K562 (cell line): ENCODE measurements around the gene VWA7. TPM values are rescaled to one million over a fixed set of nuclear protein-coding genes. Genes with fewer than 3 reads are reported as not detected.
A peak's percentile ranks its signal among the peaks of the same experiment; 100 is the strongest.

ENCODE experiments used
- CLOCK ChIP-seq: fragments of 250-450 bp; sonication (Bioruptor Pico); IDR thresholded peaks from 2 replicates; pipeline ENCODE4 v1.4.0; 2020; ENCODE audit warnings: mild to moderate bottlenecking, moderate library complexity, borderline replicate concordance
- E2F8 ChIP-seq: fragments of 450-650 bp; IDR thresholded peaks from 2 replicates; pipeline ENCODE4 v1.7.1; 2018; ENCODE audit warnings: mild to moderate bottlenecking, low read depth; ENCODE audit not compliant: partially characterized antibody
- EGR1 ChIP-seq: fragments of 450-650 bp; conservative IDR thresholded peaks from 2 replicates; pipeline ENCODE4 v1.6.1; 2017; ENCODE audit warnings: mild to moderate bottlenecking
- SP2 ChIP-seq: IDR thresholded peaks from 2 replicates; pipeline ENCODE4 v1.6.1; 2011; ENCODE audit warnings: mild to moderate bottlenecking, low read depth, low read length, moderate library complexity; ENCODE audit not compliant: poor library complexity, severe bottlenecking; ENCODE audit errors: extremely low read depth
- TCF7L2 ChIP-seq: fragments of 150-350 bp; IDR thresholded peaks from 2 replicates; pipeline ENCODE4 v1.6.1; 2016; ENCODE audit warnings: low read depth, mild to moderate bottlenecking, low read length, moderate library complexity
- TEAD2 ChIP-seq: fragments of 450-650 bp; IDR thresholded peaks from 2 replicates; pipeline ENCODE4 v1.6.1; 2016; ENCODE audit warnings: missing genetic modification characterization, control low read depth, missing compliant biosample characterization
- TRIM28 ChIP-seq: fragments of 450-650 bp; IDR thresholded peaks from 2 replicates; pipeline ENCODE4 v1.6.1; 2017
- ZBTB17 ChIP-seq: fragments of 450-650 bp; formaldehyde crosslinking; IDR thresholded peaks from 2 replicates; pipeline ENCODE4 v1.4.0; 2020; ENCODE audit warnings: mild to moderate bottlenecking
- ZC3H4 ChIP-seq: sonication (generic); formaldehyde crosslinking; IDR thresholded peaks from 2 replicates; pipeline ENCODE4 v1.9.0; 2021; ENCODE audit warnings: missing genetic modification reagents, borderline replicate concordance
- ZNF398 ChIP-seq: fragments of 250-450 bp; sonication (Bioruptor Pico); IDR thresholded peaks from 2 replicates; pipeline ENCODE4 v1.8.0; 2021; ENCODE audit warnings: moderate library complexity, mild to moderate bottlenecking, inconsistent platforms
- ZNF609 ChIP-seq: sonication (generic); formaldehyde crosslinking; IDR thresholded peaks from 2 replicates; pipeline ENCODE4 v1.8.1; 2023; ENCODE audit warnings: missing genetic modification reagents, mild to moderate bottlenecking, borderline replicate concordance
- ZNF764 ChIP-seq: fragments of 250-450 bp; sonication (Bioruptor Pico); IDR thresholded peaks from 2 replicates; pipeline ENCODE4 v1.4.0; 2020; ENCODE audit warnings: low read depth, mild to moderate bottlenecking, moderate library complexity
- polyA plus RNA-seq, 8 experiments: library from polyadenylated mRNA; depleted of rRNA in 4 of 8; stranded (reverse) in 5 of 8; unstranded in 3 of 8; fragments of >200 nt; fragmentation: Nextera tagmentation in 2 of 8; fragmentation: Illumina TruSeq in 1 of 8; extraction: Ambion mirVana in 2 of 8; extraction: Trizol in 1 of 8; gene quantifications; 2 replicates each; pipeline versions ENCODE4 v1.2.1 to v1.2.3, GENCODE V29; 2011 to 2014; ENCODE audit warnings: inconsistent platforms in 1 of 8, missing spikeins in 1 of 8
- total RNA-seq, 7 experiments: library from RNA; depleted of rRNA in 6 of 7; stranded (reverse); fragments of >200 nt in 6 of 7; fragmentation: Illumina TruSeq in 2 of 7; extraction: Trizol in 2 of 7; gene quantifications; 2 replicates each; pipeline versions ENCODE4 v1.2.1 to v1.2.3, GENCODE V29; 2011 to 2021; ENCODE audit warnings: low replicate concordance in 1 of 7

Gene VWA7
- total and polyA plus RNA-seq, 9 of the 15 experiments (the other 6 are each of a cell fraction or from before 2014, with no cell fraction given) = 0.18 to 2.9 (median 0.95) TPM

- TF ChIP-seq E2F8 (no peak), EGR1 (no peak), ZBTB17 (CRISPR knock-in tag) (no peak), TRIM28 (peak; percentile 98), SP2 (no peak), ZNF764 (CRISPR knock-in tag) (no peak), TCF7L2 (no peak), ZNF398 (CRISPR knock-in tag) (no peak), TEAD2 (no peak), ZC3H4 (no peak), ZNF609 (CRISPR knock-in tag) (no peak), CLOCK (CRISPR knock-in tag) (no peak)
Measured at GRCh38 chr6:31821301-31822035, 44.3 kb upstream of the VWA7 start (continued).
